K562 (cell line): Measurements from ENCODE around the gene PHPT1. TPM values are rescaled to one million over a fixed set of nuclear protein-coding genes. Genes with fewer than 3 reads are reported as not detected.
A peak's percentile ranks its signal among the peaks of the same experiment; 100 is the strongest.

Experiments used
- ATAC-seq: fragments of 200-7000 bp; cut with Tn5 transposase; 3 replicates; pipeline ENCODE4 v1.9.1; 2020; ENCODE audit warnings: moderate library complexity
- BruUV-seq: library from RNA; stranded (reverse); fragments of 400-500 nt; replicated peaks from 2 replicates; lab custom pipeline; 2021; lab: Mats Ljungman, UMichigan
- CTCF ChIA-PET: fragments of 300-600 bp; formaldehyde crosslinking; extraction: SDS; loops from one replicate; lab custom pipeline; 2021; ENCODE audit warnings: low intra/inter-chr PET ratio; lab: Yijun Ruan, JAX
- POLR2A ChIA-PET: fragments of 300-600, 350-650 bp; sonication (Branson Sonifier 250); formaldehyde crosslinking; extraction: SDS; loops from one replicate; lab custom pipeline; 2021; ENCODE audit warnings: antibody characterized with exemption, inconsistent platforms; lab: Yijun Ruan, JAX
- DNase-seq, 4 experiments: peaks; one replicate each; pipeline versions ENCODE4 v3.0.0 to v3.0.0-alpha.2; 2011 to 2018; ENCODE audit warnings: low spot score in 3 of 4, mixed read lengths in 3 of 4; ENCODE audit errors: extremely low read depth in 1 of 4
- FAIRE-seq: peaks from 2 replicates; lab custom pipeline; 2011; peaks lifted over from hg19 to GRCh38; lab: Jason Lieb, UNC
- H2AFZ ChIP-seq: 2 replicates; pipeline ENCODE4 v1.6.0; 2011; ENCODE audit warnings: low read depth, low read length, control low read depth, inconsistent platforms
- H3K27ac ChIP-seq: fragments of 200-600 bp; 3 replicates; pipeline ENCODE4 v1.8.0; 2011; ENCODE audit warnings: low read depth, mild to moderate bottlenecking, control low read depth, inconsistent platforms, low read length, moderate library complexity, mixed read lengths; ENCODE audit errors: extremely low read depth
- H3K27me3 ChIP-seq, 2 experiments: fragments of 300-600 bp in 1 of 2; 2 replicates in 1 of 2; 3 replicates in 1 of 2; pipeline versions ENCODE4 v1.6.0 to v1.8.0; 2011; ENCODE audit warnings: inconsistent platforms in 2 of 2, low read length in 2 of 2, mild to moderate bottlenecking in 1 of 2, mixed read lengths in 1 of 2, moderate library complexity in 1 of 2; ENCODE audit not compliant: control insufficient read depth in 2 of 2, insufficient read depth in 2 of 2
- H3K36me3 ChIP-seq: fragments of 300-600 bp; 3 replicates; pipeline ENCODE4 v1.8.0; 2011; ENCODE audit warnings: mild to moderate bottlenecking, low read length, inconsistent platforms; ENCODE audit not compliant: control insufficient read depth, insufficient read depth
- H3K4me1 ChIP-seq, 2 experiments: fragments of 200-600 bp in 1 of 2; replicated peaks in 1 of 2; 2 replicates in 1 of 2; 3 replicates in 1 of 2; pipeline versions ENCODE4 v1.5.1 to v1.8.0; 2011; ENCODE audit warnings: inconsistent platforms in 2 of 2, low read length in 2 of 2, mild to moderate bottlenecking in 1 of 2, mixed read lengths in 1 of 2, moderate library complexity in 1 of 2; ENCODE audit not compliant: control insufficient read depth in 2 of 2, insufficient read depth in 2 of 2
- H3K4me2 ChIP-seq: 2 replicates; pipeline ENCODE4 v1.6.1; 2011; ENCODE audit warnings: low read length, control low read depth, inconsistent platforms, mixed read lengths; ENCODE audit not compliant: insufficient read depth
- H3K4me3 ChIP-seq: fragments of 200-600 bp; sonication (generic), shearing (Covaris generic); 2 replicates; pipeline ENCODE4 v1.5.1; 2016; ENCODE audit warnings: control low read depth, inconsistent platforms
- H3K79me2 ChIP-seq: fragments of 200-600 bp; 3 replicates; pipeline ENCODE4 v1.8.0; 2011; ENCODE audit warnings: low read length, inconsistent platforms; ENCODE audit not compliant: control insufficient read depth, insufficient read depth
- H3K9ac ChIP-seq, 2 experiments: 2 replicates each; pipeline versions ENCODE4 v1.6.0 to v1.6.1; 2011; ENCODE audit warnings: low read depth in 2 of 2, low read length in 2 of 2, control low read depth in 1 of 2, inconsistent platforms in 1 of 2, mild to moderate bottlenecking in 1 of 2, mixed read lengths in 1 of 2; ENCODE audit not compliant: insufficient read depth in 1 of 2
- H3K9me1 ChIP-seq: one replicate; pipeline ENCODE4 v1.6.0; 2011; ENCODE audit warnings: inconsistent platforms, mild to moderate bottlenecking, low read length, moderate library complexity; ENCODE audit not compliant: control insufficient read depth, insufficient read depth
- H3K9me3 ChIP-seq: replicated peaks from 2 replicates; pipeline ENCODE4 v1.5.1; 2011; ENCODE audit warnings: low read depth, low read length, inconsistent platforms; ENCODE audit not compliant: control insufficient read depth, insufficient read depth
- H4K20me1 ChIP-seq: replicated peaks from 2 replicates; pipeline ENCODE4 v1.6.1; 2011; ENCODE audit warnings: low read length, inconsistent platforms, mixed read lengths; ENCODE audit not compliant: control insufficient read depth, insufficient read depth
- HMG20A ChIP-seq: fragments of 450-650 bp; formaldehyde crosslinking; conservative IDR thresholded peaks from 2 replicates; pipeline ENCODE4 v1.4.0; 2020; ENCODE audit warnings: mild to moderate bottlenecking, mixed read lengths
- POLR2G ChIP-seq: fragments of 200-400 bp; formaldehyde crosslinking; IDR thresholded peaks from 2 replicates; pipeline ENCODE4 v1.6.1; 2017; ENCODE audit warnings: low read depth, mild to moderate bottlenecking, antibody characterized with exemption, low read length, moderate library complexity
- RBM14 ChIP-seq: fragments of 200-400 bp; formaldehyde crosslinking; IDR thresholded peaks from 2 replicates; pipeline ENCODE4 v1.6.1; 2018; ENCODE audit warnings: low read depth, mild to moderate bottlenecking, low read length, moderate library complexity, borderline replicate concordance; ENCODE audit not compliant: insufficient read depth
- WGBS: fragments of 100-300 bp; shearing (Covaris generic); methylation state at CpG from one replicate; pipeline ENCODE4 v1.1.6; 2016; ENCODE audit warnings: low coverage, mixed read lengths; ENCODE audit not compliant: insufficient coverage; ENCODE audit errors: missing lambda C conversion rate; 5-methylcytosine and 5-hydroxymethylcytosine counted together
- in situ Hi-C: fragments of 300-500 bp; cut with MboI; formaldehyde crosslinking; loops from 4 replicates; pipeline ENCODE4 v1.15.0; 2018; ENCODE audit warnings: inconsistent platforms, mixed read lengths
- intact Hi-C: fragments of 100-400 bp; cut with micrococcal nuclease; formaldehyde crosslinking; loops from 2 replicates; pipeline ENCODE4 v1.14.2; 2022
- polyA plus RNA-seq, 8 experiments: library from polyadenylated mRNA; depleted of rRNA in 4 of 8; stranded (reverse) in 5 of 8; unstranded in 3 of 8; fragments of >200 nt; fragmentation: Nextera tagmentation in 2 of 8; fragmentation: Illumina TruSeq in 1 of 8; extraction: Ambion mirVana in 2 of 8; extraction: Trizol in 1 of 8; gene quantifications; 2 replicates each; pipeline versions ENCODE4 v1.2.1 to v1.2.3, GENCODE V29; 2011 to 2014; ENCODE audit warnings: inconsistent platforms in 1 of 8, missing spikeins in 1 of 8
- total RNA-seq, 7 experiments: library from RNA; depleted of rRNA in 6 of 7; stranded (reverse); fragments of >200 nt in 6 of 7; fragmentation: Illumina TruSeq in 2 of 7; extraction: Trizol in 2 of 7; gene quantifications; 2 replicates each; pipeline versions ENCODE4 v1.2.1 to v1.2.3, GENCODE V29; 2011 to 2021; ENCODE audit warnings: low replicate concordance in 1 of 7
- TF ChIP-seq, protein P1 (sequence below): fragments of 450-650 bp; IDR thresholded peaks from one replicate; pipeline ENCODE4 v1.6.1; 2018; ENCODE audit warnings: mild to moderate bottlenecking, moderate library complexity; ENCODE audit not compliant: partially characterized antibody

Gene PHPT1
- total and polyA plus RNA-seq, 9 of the 15 experiments (the other 6 are each of a cell fraction or from before 2014, with no cell fraction given) = 20.9 to 166 (median 129) TPM

DNA sequence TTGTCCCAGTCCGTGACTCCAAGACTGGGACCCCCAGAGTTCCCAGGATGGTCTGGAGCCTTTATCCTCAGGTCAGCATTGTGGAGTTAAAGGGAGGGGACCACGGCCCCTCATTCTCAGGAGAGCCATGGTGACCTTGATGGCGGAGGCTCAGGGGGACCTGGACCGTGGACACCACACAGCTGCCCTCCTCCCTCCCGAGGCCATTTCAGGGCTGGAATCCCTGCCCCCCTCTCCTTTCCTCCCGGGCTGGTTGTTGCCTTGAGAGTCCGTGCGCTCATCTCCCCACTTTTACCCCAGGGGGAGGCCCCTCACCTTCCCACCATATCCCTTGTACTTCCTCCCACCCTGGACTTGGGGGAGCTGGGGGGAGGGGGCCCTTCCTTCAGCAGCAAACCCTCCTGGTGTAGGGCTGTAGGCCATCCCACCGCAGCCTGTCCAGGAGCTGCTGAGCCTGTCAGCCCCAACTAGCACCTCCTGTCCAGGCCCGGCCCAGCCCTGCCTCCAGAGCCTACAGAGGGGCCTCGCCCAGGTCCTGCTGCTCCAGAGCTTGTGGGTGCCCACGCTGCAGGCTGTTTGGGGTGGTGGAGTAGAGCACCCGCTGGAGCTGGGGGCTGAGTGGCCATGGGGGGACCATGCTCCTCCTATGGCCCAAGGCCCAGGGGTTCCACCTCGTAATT is 21.3 kb upstream of the PHPT1 start:
- Histone ChIP-seq H3K4me1 (peaks cover 0 to 47% of the 10 kb centered on the region in 2 experiments; a peak in 2 of 5 replicates), H3K36me3 (peaks cover 96% of the 10 kb centered on the region), H2AFZ (no peak overlapping the region), H3K27me3 (no peaks in the 10 kb centered on the region), H3K4me3 (no peak overlapping the region), H3K9me3 (no peaks in the 10 kb centered on the region), H3K4me2 (no peak overlapping the region), H3K79me2 (peaks cover 3% of the 10 kb centered on the region; the same call in 1 of the 3 replicates), H4K20me1 (no peaks in the 10 kb centered on the region; the same call in 1 of the 2 replicates), H3K9me1 (no peaks in the 10 kb centered on the region), H3K27ac (no peak overlapping the region), H3K9ac (peak overlapping the region in 1 of 2 experiments; percentile 52; a peak in 2 of 4 replicates)
- no peak for DNase-seq
- CTCF ChIA-PET = no interaction called here
- POLR2A ChIA-PET = interaction anchor here (0.5 to 0.9 kb wide), 4 partner anchors 8 to 198 kb away, joined by 3 to 4 read pairs (median 4); no protein-coding TSS in a partner anchor
- intact Hi-C loops = no loop called here
- in situ Hi-C loops = no loop called here
- no peak for FAIRE-seq
- 96% methylated on average over 9 of the region's 14 CpGs for WGBS
- ATAC-seq = no peak
- no peak for TF ChIP-seq HMG20A (CRISPR knock-in tag)
- no peak for TF ChIP-seq RBM14
- TF ChIP-seq, protein P1, sequence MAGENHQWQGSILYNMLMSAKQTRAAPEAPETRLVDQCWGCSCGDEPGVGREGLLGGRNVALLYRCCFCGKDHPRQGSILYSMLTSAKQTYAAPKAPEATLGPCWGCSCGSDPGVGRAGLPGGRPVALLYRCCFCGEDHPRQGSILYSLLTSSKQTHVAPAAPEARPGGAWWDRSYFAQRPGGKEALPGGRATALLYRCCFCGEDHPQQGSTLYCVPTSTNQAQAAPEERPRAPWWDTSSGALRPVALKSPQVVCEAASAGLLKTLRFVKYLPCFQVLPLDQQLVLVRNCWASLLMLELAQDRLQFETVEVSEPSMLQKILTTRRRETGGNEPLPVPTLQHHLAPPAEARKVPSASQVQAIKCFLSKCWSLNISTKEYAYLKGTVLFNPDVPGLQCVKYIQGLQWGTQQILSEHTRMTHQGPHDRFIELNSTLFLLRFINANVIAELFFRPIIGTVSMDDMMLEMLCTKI = no peak
- peak; percentile 38 for TF ChIP-seq POLR2G
- BruUV-seq = no TSS peak
